Measurements from ENCODE around the gene FOXJ2.
A peak's percentile ranks its signal among the peaks of the same experiment; 100 is the strongest.
"Not testable (repeated sequence)": the region's sequence is repeated elsewhere in the genome, so short reads cannot be mapped to it uniquely, and the experiment has no call there.

Gene FOXJ2

GRCh38 chr12:8031017-8031416 is 1.5 kb upstream of the FOXJ2 start:
- not testable (repeated sequence) for DNase-seq

- no peak for DNase-seq
These were observed 659 bp upstream of the FOXJ2 start for GRCh38 chr12:8031872-8032241.

GRCh38 chr12:8033153-8034044 is 883 bp downstream of the FOXJ2 start:
- DNase-seq: no peak

GRCh38 chr12:8034802-8035201 is 2.3 kb downstream of the FOXJ2 start:
- DNase-seq: no peak

- no peak for DNase-seq
These were observed 3.0 kb downstream of the FOXJ2 start for GRCh38 chr12:8035440-8036010.

- DNase-seq: no peak
These were observed 3.8 kb downstream of the FOXJ2 start for GRCh38 chr12:8036346-8036745.

GRCh38 chr12:8037046-8037663 is 4.6 kb downstream of the FOXJ2 start:
- no peak for DNase-seq

- no peak for DNase-seq
These were observed 5.4 kb downstream of the FOXJ2 start for GRCh38 chr12:8037947-8038346.

GRCh38 chr12:8038659-8039114 is 6.2 kb downstream of the FOXJ2 start:
- DNase-seq: peak; percentile 84

- DNase-seq: no peak
These were observed 8.3 kb downstream of the FOXJ2 start for GRCh38 chr12:8040791-8041190.

GRCh38 chr12:8045952-8046944 is 13.7 kb downstream of the FOXJ2 start:
- DNase-seq: peak; percentile 57

GRCh38 chr12:8047842-8048241 is 15.3 kb downstream of the FOXJ2 start:
- DNase-seq: no peak

- DNase-seq: no peak
These were observed 16.4 kb downstream of the FOXJ2 start for GRCh38 chr12:8048906-8049305.

GRCh38 chr12:8050600-8051250 is 18.2 kb downstream of the FOXJ2 start:
- no peak for DNase-seq

- no peak for DNase-seq
These were observed 20.2 kb downstream of the FOXJ2 start for GRCh38 chr12:8052679-8053078.

- no peak for DNase-seq
These were observed 22.3 kb downstream of the FOXJ2 start for GRCh38 chr12:8054816-8055215.

- DNase-seq: no peak
These were observed 24.8 kb downstream of the FOXJ2 start for GRCh38 chr12:8057306-8057705.

- DNase-seq: no peak
These were observed 25.3 kb downstream of the FOXJ2 start for GRCh38 chr12:8057839-8058238.

- DNase-seq: no peak
These were observed 26.0 kb downstream of the FOXJ2 start for GRCh38 chr12:8058506-8058905.

- DNase-seq: no peak
These were observed 31.6 kb downstream of the FOXJ2 start for GRCh38 chr12:8064131-8064530.

- no peak for DNase-seq
These were observed 33.6 kb downstream of the FOXJ2 start, which contains the start of gene C3AR1 for GRCh38 chr12:8065991-8066594. TSS of gene C3AR1 (minus strand) at chr12:8066359. CDS start at chr12:8060185, 6,174 bp downstream.

- no peak for DNase-seq
These were observed 37.1 kb downstream of the FOXJ2 start for GRCh38 chr12:8069582-8069981.
